NCI-H1092 treated with DMSO at 0.1 percent for 48 hours (cell line): Measurements from ENCODE around the gene CLDN34.

Source experiments
- DNase-seq: peaks from one replicate; lab custom pipeline; 2025; lab: John Stamatoyannopoulos, UW

CLDN34 gene

DNA sequence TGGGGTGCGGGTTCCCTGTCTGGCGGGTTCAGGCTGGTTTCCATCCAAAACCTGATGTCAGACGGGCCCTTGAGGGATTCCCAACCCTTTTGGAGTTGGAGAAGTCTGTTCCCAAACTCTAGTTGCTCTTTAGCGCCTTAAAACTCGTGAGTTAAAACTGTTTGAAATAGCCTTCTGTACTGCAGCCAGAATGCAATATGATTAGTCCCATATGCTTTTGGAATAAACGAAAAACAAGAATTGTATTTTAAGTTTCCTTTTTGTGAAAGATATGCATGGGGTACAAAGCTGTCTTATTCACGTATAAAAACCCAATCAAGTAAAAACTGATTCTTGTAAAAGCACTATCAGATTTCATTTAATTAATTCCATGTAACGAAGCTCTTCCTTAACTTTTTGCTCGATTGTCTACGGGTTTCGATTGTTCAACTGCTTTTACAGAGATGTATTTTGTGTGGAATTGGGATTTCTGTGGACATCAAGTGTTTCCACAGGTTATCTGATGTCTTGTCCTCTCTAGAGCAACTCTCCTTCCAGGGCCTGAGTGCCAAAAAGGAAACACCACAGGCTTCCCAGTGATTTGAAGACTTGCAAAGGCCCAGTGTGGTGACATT lies 49.5 kb downstream of the CLDN34 start:
- DNase-seq: no peak

DNA sequence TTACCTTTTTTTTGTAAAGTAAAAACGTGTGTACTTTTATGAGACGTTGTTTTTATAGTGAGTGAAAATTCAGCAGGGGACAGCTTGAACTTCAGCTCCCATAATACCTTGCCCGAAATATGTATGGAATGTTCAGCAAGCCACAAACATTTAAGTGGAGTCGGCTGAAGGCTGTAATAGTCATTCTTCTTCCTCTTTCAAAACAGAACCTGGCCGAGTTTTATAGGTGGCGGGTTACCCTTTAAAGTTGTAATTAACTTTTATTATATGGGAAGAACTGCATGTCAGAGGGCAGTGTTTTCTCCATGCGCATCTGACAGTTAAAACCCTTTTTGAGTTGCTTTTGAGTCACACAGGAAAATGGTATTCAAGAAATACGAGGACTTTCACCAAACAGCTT lies 50.7 kb downstream of the CLDN34 start:
- no peak for DNase-seq
